Suprapubic skin (tissue), 4 donors: ENCODE measurements around the gene HES5. TPM values are rescaled to one million over a fixed set of nuclear protein-coding genes. Genes with fewer than 3 reads are reported as not detected.

Source experiments
- DNase-seq, 2 donors: peaks; one replicate each; pipeline ENCODE4 v3.0.0-alpha.2; 2019; ENCODE audit warnings: low spot score in 2 of 2
- H3K27ac ChIP-seq: fragments of 200-600 bp; sonication (generic); one replicate; pipeline ENCODE4 v1.5.1; 2019
- H3K27me3 ChIP-seq: fragments of 200-600 bp; sonication (generic); one replicate; pipeline ENCODE4 v1.5.1; 2019
- H3K36me3 ChIP-seq: fragments of 200-600 bp; sonication (generic); one replicate; pipeline ENCODE4 v1.5.1; 2019
- H3K4me1 ChIP-seq: fragments of 200-600 bp; sonication (generic); one replicate; pipeline ENCODE4 v1.5.1; 2019
- H3K4me3 ChIP-seq: fragments of 200-600 bp; sonication (generic); one replicate; pipeline ENCODE4 v1.5.1; 2019; ENCODE audit warnings: mild to moderate bottlenecking
- H3K9me3 ChIP-seq: fragments of 200-600 bp; sonication (generic); one replicate; pipeline ENCODE4 v1.5.1; 2019
- CTCF ChIP-seq, 2 donors: fragments of 200-600 bp in 1 of 2; fragments of 450-650 bp in 1 of 2; sonication (generic) in 1 of 2; IDR thresholded peaks; one replicate each; pipeline ENCODE4 v1.5.1; 2016 to 2019; ENCODE audit warnings: antibody characterized with exemption in 2 of 2, mild to moderate bottlenecking in 1 of 2, moderate library complexity in 1 of 2
- EP300 ChIP-seq: sonication (generic); formaldehyde crosslinking; IDR thresholded peaks from one replicate; pipeline ENCODE4 v1.6.1; 2017; ENCODE audit warnings: antibody characterized with exemption
- POLR2A ChIP-seq, 2 donors: fragments of 450-650 bp; IDR thresholded peaks; one replicate each; pipeline ENCODE4 v1.6.1; 2017; ENCODE audit warnings: antibody characterized with exemption in 2 of 2, mild to moderate bottlenecking in 2 of 2, moderate library complexity in 2 of 2
- POLR2AphosphoS5 ChIP-seq, 3 donors: sonication (generic); formaldehyde crosslinking; IDR thresholded peaks; one replicate each; pipeline ENCODE4 v1.6.1; 2017; ENCODE audit warnings: antibody characterized with exemption in 3 of 3
- WGBS: methylation state at CpG from one replicate; pipeline ENCODE4 v1.1.5; 2018; 5-methylcytosine and 5-hydroxymethylcytosine counted together
- total RNA-seq, 4 donors: library from RNA; depleted of rRNA; stranded (reverse); fragments of >200 nt; gene quantifications; one replicate each; pipeline ENCODE4 v1.1.0, GENCODE V29; 2016

HES5 gene
- total RNA-seq, 4 donors from 2014 or later = 2.6 to 12.0 (median 5.9) TPM

GRCh38 chr1:2525572-2525919 lies 4.5 kb downstream of the HES5 start:
- DNase-seq = no peak
- Histone ChIP-seq H3K36me3 (peaks cover 13% of the 10 kb centered on the region), H3K4me3 (peak overlapping the region; percentile 58), H3K27ac (no peak overlapping the region), H3K27me3 (peaks cover 6% of the 10 kb centered on the region), H3K4me1 (peaks cover 70% of the 10 kb centered on the region), H3K9me3 (no peaks in the 10 kb centered on the region)
- TF ChIP-seq POLR2AphosphoS5 (IDR thresholded peaks at IDR 0.05) = no peak
- TF ChIP-seq POLR2A (IDR thresholded peaks at IDR 0.05) = no peak
- 4% methylated on average over 17 of the region's 20 CpGs for WGBS

GRCh38 chr1:2523891-2524609 lies 6.0 kb downstream of the HES5 start:
- H3K4me1 ChIP-seq = peaks cover 55% of the 10 kb centered on the region
- no peaks in the 10 kb centered on the region for H3K27me3 ChIP-seq
- TF ChIP-seq CTCF (IDR thresholded peaks at IDR 0.05) = no peak
- TF ChIP-seq POLR2AphosphoS5 (IDR thresholded peaks at IDR 0.05) = no peak
- no peak for TF ChIP-seq POLR2A (IDR thresholded peaks at IDR 0.05)
- TF ChIP-seq EP300 = no peak
- no peaks in the 10 kb centered on the region for H3K9me3 ChIP-seq
- H3K36me3 ChIP-seq = peaks cover 28% of the 10 kb centered on the region
- WGBS = 83% methylated on average over 10 of the region's 10 CpGs
- H3K4me3 ChIP-seq = no peak overlapping the region
- H3K27ac ChIP-seq = no peak overlapping the region
- DNase-seq = no peak

- Histone ChIP-seq H3K4me3 (no peak overlapping the region), H3K27me3 (no peaks in the 10 kb centered on the region), H3K9me3 (no peaks in the 10 kb centered on the region), H3K27ac (no peak overlapping the region), H3K4me1 (peaks cover 48% of the 10 kb centered on the region), H3K36me3 (peaks cover 35% of the 10 kb centered on the region)
- no peak for DNase-seq
- 71% methylated on average over 27 of the region's 32 CpGs for WGBS
- TF ChIP-seq EP300 = no peak
- no peak for TF ChIP-seq POLR2AphosphoS5 (IDR thresholded peaks at IDR 0.05)
- TF ChIP-seq CTCF (IDR thresholded peaks at IDR 0.05) = no peak
- no peak for TF ChIP-seq POLR2A (IDR thresholded peaks at IDR 0.05)
Observed at GRCh38 chr1:2523191-2523890, 6.7 kb downstream of the HES5 start.

GRCh38 chr1:2522230-2522629 lies 7.8 kb downstream of the HES5 start:
- no peak for DNase-seq
- H3K27me3 ChIP-seq = no peaks in the 10 kb centered on the region
- H3K4me3 ChIP-seq = no peak overlapping the region
- no peaks in the 10 kb centered on the region for H3K9me3 ChIP-seq
- WGBS = 88% methylated on average over 7 of the region's 7 CpGs
- peaks cover 47% of the 10 kb centered on the region for H3K36me3 ChIP-seq
- peaks cover 37% of the 10 kb centered on the region for H3K4me1 ChIP-seq
- TF ChIP-seq CTCF (IDR thresholded peaks at IDR 0.05) (no peak), POLR2A (IDR thresholded peaks at IDR 0.05) (no peak), EP300 (no peak), POLR2AphosphoS5 (IDR thresholded peaks at IDR 0.05) (no peak)
- H3K27ac ChIP-seq = no peak overlapping the region

- WGBS = 91% methylated on average over 15 of the region's 21 CpGs
- Histone ChIP-seq H3K9me3 (no peaks in the 10 kb centered on the region), H3K36me3 (peaks cover 61% of the 10 kb centered on the region), H3K4me1 (peaks cover 28% of the 10 kb centered on the region), H3K27me3 (no peaks in the 10 kb centered on the region), H3K4me3 (no peak overlapping the region), H3K27ac (no peak overlapping the region)
- no peak for DNase-seq
- TF ChIP-seq CTCF (IDR thresholded peaks at IDR 0.05) = no peak
- no peak for TF ChIP-seq POLR2A (IDR thresholded peaks at IDR 0.05)
- TF ChIP-seq EP300 = no peak
- TF ChIP-seq POLR2AphosphoS5 (IDR thresholded peaks at IDR 0.05) = no peak
Observed at GRCh38 chr1:2520806-2521205, 9.3 kb downstream of the HES5 start.
